Measurements from ENCODE around the gene BOD1L1. TPM values are rescaled to one million over a fixed set of nuclear protein-coding genes. Genes with fewer than 3 reads are reported as not detected.

Gene BOD1L1
- total RNA-seq, 1 experiment from 2014 or later, result 18.1 TPM

GRCh38 chr4:13656569-13657405 lies 29.3 kb upstream of the BOD1L1 start:
- peak overlapping the region in 1 of 2 experiments; percentile 39; a peak in 2 of 4 replicates for H3K4me3 ChIP-seq (ENCODE audit: low read depth in 2 of 2, low read length in 2 of 2)
- DNase-seq (ENCODE audit: low read depth, low spot score) (peak; percentile 54), ATAC-seq (no peak)
- TF ChIP-seq TCF7L2 (IDR thresholded peaks at IDR 0.05; ENCODE audit: low read depth, low read length) (no peak), CTCF (IDR thresholded peaks at IDR 0.05) (peak; percentile 78), REST (IDR thresholded peaks at IDR 0.05; ENCODE audit: insufficient read depth in 1 of 2, low read depth in 2 of 2, low read length in 1 of 2) (no peak)
- no peaks in the 10 kb centered on the region for H3K27me3 ChIP-seq (ENCODE audit: control insufficient read depth, insufficient read depth, low read length)
- POLR2A ChIA-PET, result no interaction called here
- H3K27ac ChIP-seq (ENCODE audit: low read length), result peak overlapping the region; percentile 39; the same call in 1 of the 2 replicates
- no peaks in the 10 kb centered on the region for H3K9me3 ChIP-seq (ENCODE audit: control insufficient read depth, insufficient read depth, low read depth, low read length)
- no peaks in the 10 kb centered on the region for H3K4me1 ChIP-seq (ENCODE audit: control insufficient read depth, insufficient read depth, low read length)
- no TSS peak for BruUV-seq (replicated peaks)
- in situ Hi-C loops (cut with HindIII; ENCODE audit: low pct_unique_long_range_greater_than_20kb, low sequenced_read_pairs), result no loop called here
- intact Hi-C loops (cut with micrococcal nuclease; ENCODE audit: unreplicated experiment), result loop anchor here (10.0 kb wide), 1 partner anchor 138 kb away; no protein-coding TSS in a partner anchor
- H3K36me3 ChIP-seq (ENCODE audit: control insufficient read depth, insufficient read depth, low read length), result no peaks in the 10 kb centered on the region
- CTCF ChIA-PET, result interaction anchor here (0.5 to 0.6 kb wide), 2 partner anchors 217 to 880 kb away, joined by 3 to 5 read pairs; no protein-coding TSS in a partner anchor

GRCh38 chr4:13654162-13654797 lies 26.8 kb upstream of the BOD1L1 start:
- H3K27ac ChIP-seq (ENCODE audit: low read length), result no peak overlapping the region
- POLR2A ChIA-PET, result no interaction called here

More at GRCh38 chr4:13654162-13654797, 26.8 kb upstream of the BOD1L1 start:
- DNase-seq (ENCODE audit: low read depth, low spot score), result peak; percentile 41
- CTCF ChIA-PET, result no interaction called here
- no TSS peak for BruUV-seq (replicated peaks)
- peak overlapping the region; percentile 36 to 64 for H3K4me3 ChIP-seq (ENCODE audit: low read depth in 2 of 2, low read length in 2 of 2)
- no peaks in the 10 kb centered on the region for H3K9me3 ChIP-seq (ENCODE audit: control insufficient read depth, insufficient read depth, low read depth, low read length)
- H3K4me1 ChIP-seq (ENCODE audit: control insufficient read depth, insufficient read depth, low read length), result no peaks in the 10 kb centered on the region
- no peaks in the 10 kb centered on the region; the same call in 1 of the 2 replicates for H3K27me3 ChIP-seq (ENCODE audit: control insufficient read depth, insufficient read depth, low read length)
- ATAC-seq, result peak; percentile 94
- no peak for TF ChIP-seq TCF7L2 (IDR thresholded peaks at IDR 0.05; ENCODE audit: low read depth, low read length)
- peak; percentile 91 for TF ChIP-seq CTCF (IDR thresholded peaks at IDR 0.05)
- no peaks in the 10 kb centered on the region for H3K36me3 ChIP-seq (ENCODE audit: control insufficient read depth, insufficient read depth, low read length)
- in situ Hi-C loops (cut with HindIII; ENCODE audit: low pct_unique_long_range_greater_than_20kb, low sequenced_read_pairs), result no loop called here
- intact Hi-C loops (cut with micrococcal nuclease; ENCODE audit: unreplicated experiment), result loop anchor here (10.0 kb wide), 1 partner anchor 141 kb away; no protein-coding TSS in a partner anchor
